Bone marrow (tissue), 2 donors: Measurements from ENCODE around the gene CARNS1.
A peak's percentile ranks its signal among the peaks of the same experiment; 100 is the strongest.
"Not testable (repeated sequence)": the region's sequence is repeated elsewhere in the genome, so short reads cannot be mapped to it uniquely, and the experiment has no call there.

Experiments used
- DNase-seq, 2 donors: peaks; one replicate each; lab custom pipeline; 2025; lab: John Stamatoyannopoulos, UW

The CARNS1 gene

DNA sequence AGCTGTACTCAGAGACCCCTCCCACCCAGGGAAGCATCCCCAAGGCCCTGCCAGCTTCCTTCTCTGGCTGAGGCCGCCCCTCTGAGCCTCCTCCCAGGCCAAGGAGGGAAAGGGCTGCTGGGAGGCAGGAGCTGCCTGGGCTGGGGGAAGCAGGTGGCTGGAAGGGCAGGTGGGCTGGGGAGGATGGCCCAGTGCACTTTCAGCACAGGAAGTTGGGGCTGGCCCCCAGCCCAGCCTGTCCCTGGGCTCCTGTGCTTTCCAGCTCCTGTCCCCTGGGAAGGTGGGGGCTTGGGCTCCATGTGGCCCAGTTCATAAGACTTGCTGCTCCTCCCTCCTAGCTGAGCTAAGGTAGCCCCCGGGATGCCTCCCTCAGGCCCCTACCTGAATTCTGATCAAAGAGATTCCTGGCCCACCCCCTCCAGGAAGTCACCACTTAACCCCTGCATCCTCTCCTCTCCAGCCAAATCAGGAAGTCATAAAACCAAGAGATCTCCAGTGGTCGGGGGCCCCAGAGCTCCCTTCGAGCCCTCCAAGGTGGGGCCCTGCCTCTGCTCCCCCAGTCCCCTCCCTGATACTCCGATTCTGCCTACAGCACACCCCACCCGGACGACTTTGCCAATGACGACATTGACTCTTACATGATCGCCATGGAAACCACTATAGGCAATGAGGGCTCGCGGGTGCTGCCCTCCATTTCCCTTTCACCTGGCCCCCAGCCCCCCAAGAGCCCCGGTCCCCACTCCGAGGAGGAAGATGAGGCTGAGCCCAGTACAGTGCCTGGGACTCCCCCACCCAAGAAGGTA is 18.7 kb upstream of the CARNS1 start:
- no peak for DNase-seq

DNA sequence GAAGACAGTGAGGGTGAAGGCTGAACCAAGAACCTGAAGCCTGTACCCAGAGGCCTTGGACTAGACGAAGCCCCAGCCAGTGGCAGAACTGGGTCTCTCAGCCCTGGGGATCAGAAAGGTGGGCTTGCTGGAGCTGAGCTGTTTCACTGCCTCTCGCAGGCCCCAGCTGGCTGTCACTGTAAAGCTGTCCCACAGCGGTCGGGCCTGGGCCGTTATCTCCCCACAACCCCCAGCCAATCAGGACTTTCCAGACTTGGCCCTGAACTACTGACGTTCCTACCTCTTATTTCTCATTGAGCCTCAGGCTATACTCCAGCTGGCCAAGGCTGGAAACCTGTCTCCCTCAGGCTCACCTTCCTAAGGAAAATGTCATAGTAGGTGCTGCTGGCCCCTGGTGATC is 17.9 kb upstream of the CARNS1 start:
- no peak for DNase-seq

DNA sequence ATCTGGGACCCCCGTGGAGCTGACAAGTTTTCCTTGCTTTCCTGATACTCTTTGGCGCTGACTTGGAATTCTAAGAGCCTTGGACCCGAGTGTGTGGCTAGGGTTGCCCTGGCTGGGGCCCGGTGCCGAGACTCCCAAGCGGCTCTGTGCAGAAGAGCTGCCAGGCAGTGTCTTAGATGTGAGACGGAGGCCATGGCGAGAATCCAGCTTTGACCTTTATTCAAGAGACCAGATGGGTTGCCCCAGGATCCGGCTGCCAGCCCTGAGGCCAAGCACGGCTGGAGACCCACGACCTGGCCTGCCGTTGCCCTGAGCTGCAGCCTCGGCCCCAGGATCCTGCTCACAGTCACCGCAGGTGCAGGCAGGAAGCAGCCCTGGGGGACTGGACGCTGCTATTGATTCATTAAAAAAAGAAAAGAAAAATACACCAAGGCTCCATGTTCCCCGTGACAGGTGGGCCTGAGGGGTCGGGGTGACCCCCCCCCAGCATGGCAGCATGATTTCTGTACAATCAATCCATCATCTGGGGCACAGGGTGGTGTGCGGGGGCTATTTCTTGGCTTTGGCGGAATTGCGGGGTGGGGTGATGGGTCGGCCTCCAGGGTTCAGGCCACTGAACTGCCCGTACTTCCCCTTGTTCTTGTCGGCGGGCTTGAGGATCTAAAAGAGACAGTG is 17.4 kb upstream of the CARNS1 start:
- DNase-seq: no peak

DNA sequence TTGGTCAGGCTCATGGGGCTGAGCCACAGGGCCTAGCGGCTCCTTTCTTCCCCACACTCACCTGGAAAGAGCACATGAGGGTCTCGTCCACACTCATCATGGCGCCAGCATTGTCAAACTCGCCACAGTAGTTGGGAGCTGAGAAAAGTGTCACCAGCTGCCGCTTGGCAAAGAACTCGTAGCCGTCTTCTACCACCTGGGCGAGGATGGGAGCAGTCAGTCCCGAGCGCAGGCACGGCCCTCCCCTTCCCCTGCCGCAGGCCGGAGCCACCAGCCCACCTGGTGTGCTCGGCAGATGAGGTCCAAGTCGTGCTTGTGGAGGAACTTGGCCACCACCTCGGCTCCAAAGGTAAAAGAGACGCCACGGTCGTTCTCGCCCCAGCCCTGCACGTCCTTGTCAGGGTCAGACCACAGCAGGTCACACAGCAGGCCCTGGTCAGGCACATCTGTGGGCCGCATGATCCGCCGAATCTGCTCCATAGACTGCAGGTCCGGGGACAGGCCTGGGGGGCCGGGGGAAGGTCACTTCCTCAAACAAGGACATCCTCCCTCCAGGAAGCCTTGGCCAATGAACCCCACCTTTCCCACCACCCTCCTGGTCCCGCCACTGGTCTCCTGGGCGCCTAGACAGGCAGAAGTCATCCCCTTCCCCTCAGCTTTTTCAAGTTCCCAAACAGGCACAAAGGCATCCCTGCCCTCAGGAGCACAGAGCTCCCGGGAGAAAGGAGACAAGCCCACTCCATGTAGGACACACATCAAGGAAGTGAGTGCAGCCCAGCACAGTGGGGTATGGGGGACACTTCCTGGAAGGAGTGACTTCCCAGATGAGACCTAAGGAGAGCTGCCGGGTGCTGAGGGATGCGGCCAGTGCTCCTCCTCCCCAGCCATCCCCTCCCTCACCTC is 16.6 kb upstream of the CARNS1 start:
- DNase-seq: no peak

DNA sequence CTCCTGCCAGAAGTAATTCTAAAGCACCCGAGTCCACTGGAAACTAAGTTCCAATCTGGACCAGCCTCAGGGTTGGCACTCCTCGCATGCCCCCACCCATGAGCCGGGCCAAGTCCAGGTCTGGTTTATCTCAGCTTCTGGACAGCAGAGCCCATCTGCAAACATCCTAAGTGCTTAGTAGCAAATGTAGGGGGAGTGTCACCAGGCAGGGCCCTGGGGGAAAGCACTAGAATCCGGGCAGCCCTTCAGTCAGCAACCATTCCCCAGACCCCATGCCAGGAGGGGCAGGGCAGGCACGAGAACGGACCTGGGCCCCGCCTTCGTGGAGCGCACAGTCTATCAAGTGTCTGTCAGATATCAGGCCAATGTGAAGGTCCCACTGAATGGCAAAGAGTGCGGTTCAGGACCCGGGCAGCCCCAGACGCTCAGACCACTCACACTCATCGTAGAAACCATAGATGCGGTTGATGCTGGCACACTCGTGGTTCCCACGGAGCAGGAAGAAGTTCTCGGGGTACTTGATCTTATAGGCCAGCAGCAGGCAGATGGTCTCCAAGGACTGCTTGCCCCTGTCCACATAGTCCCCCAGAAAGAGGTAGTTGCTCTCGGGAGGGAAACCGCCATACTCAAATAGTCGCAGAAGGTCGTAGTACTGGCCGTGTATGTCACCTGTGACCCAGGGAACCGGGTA is 15.1 kb upstream of the CARNS1 start:
- no peak for DNase-seq

DNA sequence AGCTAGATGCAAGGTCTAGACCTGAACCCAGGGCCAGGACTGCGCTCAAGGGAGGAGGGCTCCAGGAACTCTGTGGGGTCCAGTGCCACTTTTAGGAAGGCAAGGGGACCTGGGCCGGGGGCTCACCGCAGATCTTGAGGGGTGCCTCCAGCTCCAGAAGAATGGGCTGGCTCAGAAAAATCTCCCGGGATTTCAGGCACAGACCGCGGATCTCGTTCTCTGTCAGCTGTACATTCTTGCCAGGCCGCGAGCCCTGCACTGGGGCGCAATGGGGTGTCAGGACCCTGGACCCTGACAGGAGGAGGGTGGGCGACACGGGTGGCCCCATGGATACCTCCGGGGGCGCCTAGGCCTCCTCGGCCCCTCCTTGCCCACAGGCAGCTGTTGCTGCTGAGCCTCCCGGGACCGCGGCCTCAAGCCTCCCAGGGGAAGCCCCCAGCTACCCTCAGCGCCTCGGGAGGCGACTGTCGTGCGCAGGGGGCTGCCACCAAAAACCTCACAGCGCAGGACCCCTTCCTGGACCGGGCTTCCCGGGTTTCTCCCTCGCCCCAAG is 14.5 kb upstream of the CARNS1 start:
- no peak for DNase-seq

DNA sequence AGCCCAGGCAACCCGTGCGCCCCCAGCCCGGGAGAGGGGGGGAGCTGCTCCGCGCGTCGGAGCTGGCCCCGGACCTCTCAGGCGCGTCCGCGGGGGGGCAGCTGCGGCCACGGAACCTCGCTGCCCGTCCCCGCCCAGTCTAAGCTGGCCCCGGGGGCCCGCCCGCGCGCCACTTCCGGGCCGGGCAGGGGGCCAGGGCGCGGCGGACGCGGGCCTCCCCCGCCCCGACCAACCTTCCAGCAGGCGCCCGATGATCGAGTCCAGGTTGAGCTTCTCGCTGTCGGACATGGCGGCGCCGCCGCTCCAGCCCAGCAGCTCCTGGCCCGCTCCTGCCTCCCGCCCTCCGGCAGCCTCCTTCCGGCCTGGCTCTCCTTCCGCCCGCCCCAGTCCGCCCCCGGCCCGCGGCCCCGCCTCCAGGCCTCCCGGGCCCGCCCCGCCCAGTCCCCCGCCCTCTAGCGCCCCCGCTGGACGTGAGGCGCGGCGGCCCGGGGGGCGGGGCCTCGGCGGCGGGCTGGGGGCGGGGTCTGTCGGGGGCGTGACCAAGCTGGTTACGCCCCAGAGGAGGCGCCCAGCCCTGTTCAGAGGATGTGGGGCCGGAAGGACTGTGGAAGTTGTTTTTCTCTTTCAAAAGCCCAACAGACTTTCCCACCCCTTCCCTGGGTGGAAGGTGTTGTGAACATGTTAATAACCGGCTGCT is 13.8 kb upstream of the CARNS1 start, which contains the start of gene PPP1CA:
PPP1CA (minus strand) TSS at position 364 of the 697 bp plus-strand sequence; CDS start at position 288, 76 bp downstream.
- DNase-seq: peak; percentile 81 to 88

DNA sequence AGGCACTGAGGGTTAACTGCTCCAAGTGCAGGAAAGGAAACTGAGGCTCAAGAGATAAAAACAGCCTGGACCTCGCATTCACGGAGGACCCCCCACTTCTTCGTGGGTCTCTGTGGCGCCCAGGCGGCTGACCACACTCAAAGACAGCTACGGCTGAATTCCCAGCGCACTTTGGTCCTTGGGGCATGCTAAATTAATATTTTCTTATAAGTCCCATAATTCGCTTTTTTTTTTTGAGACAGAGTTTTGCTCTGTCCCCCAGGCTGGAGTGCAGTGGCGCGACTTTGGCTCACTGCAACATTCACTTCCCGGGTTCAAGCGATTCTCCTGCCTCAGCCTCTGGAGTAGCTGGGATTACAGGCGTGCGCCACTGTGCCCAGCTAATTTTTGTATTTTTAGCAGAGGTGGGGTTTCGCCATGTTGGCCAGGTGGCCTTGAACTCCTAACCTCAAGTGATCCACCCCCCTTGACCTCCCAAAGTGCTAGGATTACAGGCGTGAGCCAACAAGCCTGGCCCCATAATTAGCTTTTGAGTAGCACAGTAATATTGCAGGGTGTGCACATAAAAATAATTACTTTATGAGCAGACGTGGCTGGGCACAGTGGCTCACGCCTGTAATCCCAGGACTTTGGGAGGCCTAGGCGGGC is 13.2 kb upstream of the CARNS1 start:
- DNase-seq: not testable (repeated sequence)

DNA sequence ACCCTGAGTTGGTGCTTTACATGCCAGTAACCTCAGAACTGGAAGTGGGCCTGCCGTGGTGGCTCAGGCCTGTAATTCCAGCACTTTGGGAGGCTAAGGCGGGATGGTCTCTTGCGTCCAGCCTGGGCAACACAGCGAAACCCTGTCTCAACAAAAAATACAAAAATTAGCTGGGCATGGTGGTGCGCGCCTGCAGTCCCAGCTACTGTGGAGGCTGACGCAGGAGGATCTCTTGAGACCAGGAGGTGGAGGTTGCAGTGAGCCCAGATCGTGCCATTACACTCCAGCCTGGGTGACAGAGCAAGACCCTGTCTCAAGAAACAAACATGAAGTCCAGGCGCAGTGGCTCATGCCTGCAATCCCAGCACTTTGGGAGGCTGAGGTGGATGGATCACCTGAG is 12.4 kb upstream of the CARNS1 start:
- DNase-seq: not testable (repeated sequence)

DNA sequence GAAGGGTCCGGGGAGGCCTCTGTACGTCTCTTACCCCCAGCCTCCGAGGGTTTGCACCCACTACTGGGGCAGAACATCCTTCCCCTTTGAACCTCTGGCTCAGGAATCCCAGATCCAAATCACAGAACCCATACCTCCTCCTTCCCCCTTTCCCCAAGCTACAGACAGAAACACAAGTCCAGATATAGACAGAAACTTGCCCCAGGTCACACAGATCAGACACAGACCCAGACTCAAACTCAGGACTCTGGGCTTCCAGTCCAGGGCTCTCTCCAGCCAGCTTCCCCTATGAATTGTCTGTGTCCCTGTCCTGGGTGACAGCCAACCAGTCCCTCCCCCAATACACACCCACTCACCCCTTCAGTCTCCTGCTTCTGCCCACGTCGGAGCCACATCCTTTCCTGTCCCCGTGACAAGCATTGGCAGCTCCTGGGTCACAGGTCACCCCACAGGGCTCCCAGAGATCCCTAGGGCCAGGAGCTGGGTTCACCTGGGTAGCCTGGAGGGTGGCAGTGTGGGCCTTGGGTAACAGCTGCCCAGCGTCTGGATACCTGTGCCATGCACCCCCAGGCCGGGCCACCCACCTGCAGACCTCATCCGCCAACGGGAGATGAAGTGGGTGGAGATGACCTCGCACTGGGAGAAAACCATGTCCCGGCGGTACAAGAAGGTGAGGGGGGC is 10.8 kb upstream of the CARNS1 start:
- no peak for DNase-seq

DNA sequence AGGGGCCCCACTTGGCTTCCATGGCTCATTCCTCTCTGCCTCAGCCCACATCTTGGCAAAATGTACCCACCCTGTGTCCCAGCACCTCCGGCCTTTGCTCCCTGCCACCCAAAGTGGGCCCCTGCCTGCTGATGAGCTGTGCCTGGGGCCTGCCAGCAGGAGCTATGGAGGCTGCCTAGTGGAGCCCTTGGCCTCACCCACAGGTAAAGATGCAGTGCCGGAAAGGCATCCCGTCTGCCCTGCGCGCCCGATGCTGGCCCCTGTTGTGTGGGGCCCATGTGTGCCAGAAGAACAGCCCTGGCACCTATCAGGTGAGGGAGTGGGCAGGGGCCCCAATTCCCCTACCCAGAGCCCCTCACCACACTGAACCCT is 10.3 kb upstream of the CARNS1 start:
- no peak for DNase-seq

DNA sequence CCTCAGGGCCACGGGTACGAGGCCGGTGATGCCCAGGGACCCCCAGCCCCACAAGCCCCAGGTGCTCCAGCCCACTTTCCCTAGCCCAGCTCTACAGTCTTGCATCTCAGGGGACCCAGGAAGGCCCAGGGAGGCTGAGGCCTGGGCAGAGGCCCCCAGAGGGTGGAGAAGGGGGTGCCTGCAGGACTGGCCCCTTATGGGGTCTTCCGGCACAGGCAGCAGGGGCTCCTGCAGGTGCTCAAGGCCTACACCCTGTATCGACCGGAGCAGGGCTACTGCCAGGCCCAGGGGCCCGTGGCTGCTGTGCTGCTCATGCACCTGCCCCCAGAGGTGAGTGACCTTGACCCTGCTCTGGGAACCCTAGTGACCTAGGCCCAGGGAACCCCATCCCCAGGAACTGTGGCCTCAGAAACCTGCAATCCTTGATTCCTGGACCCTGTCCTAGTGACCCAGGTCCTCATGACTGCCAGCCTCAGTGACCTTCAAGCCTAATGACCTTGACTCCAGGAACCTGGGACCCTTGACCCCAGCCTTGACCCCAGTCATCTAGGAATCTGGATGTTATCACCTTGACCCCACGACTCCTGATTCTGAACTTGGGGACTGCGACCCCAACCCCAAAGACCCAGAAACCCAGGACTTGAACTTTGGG is 9.7 kb upstream of the CARNS1 start:
- no peak for DNase-seq

DNA sequence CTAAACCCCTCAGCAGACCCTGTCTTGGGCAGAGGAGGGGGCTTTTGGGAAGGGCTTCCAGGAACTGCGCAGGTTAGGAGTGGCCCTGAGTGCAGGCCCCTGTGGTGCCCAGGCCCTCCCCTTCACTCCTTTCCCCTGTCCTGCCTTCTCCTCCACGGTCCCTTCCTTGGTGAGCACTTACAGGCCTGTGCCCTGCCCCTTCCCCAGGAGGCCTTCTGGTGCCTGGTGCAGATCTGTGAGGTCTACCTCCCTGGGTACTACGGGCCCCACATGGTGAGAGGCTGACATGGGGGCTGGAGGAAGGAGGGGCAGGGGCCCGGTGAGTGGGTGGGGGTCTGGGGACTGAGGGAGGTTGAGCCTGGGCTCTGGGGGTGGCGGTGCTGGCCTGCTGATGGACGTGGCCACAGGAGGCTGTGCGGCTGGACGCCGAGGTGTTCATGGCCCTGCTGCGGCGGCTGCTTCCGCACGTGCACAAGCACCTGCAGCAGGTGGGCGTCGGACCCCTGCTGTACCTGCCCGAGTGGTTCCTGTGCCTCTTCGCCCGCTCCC is 9.0 kb upstream of the CARNS1 start:
- no peak for DNase-seq

DNA sequence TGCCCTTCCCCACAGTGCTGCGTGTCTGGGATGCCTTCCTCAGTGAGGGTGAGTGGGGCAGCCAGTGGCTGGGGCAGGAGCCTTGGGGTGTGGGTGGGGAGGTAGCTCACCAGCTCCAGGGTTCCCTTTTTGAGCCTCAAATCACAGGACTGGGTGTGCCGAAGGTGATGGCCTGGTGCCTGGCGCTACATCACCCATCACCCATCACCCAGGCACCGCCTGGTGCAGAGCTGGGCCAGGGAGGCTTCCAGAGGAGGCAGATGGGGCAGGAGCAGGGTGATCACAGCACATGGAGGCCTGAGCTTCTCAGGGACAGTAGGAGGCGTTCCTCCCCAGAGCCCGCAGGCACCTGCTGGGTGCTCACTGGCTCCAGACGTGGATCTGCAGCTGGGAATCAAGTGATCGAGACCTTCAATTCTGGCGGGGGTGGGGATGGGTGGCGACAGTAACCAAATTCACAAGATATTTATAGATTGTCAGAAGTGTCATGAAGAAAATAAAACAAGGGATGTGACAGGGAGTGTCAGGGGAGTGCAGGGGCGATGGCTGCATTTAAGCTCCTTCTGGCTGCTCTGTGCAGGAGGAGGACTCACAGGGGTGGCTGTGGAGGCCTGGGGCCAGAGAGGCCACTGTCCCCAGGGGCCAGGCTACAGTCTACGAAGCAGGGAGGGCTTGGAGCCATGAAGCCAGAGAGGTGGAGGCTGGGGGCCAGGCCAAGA is 8.3 kb upstream of the CARNS1 start:
- DNase-seq: no peak

DNA sequence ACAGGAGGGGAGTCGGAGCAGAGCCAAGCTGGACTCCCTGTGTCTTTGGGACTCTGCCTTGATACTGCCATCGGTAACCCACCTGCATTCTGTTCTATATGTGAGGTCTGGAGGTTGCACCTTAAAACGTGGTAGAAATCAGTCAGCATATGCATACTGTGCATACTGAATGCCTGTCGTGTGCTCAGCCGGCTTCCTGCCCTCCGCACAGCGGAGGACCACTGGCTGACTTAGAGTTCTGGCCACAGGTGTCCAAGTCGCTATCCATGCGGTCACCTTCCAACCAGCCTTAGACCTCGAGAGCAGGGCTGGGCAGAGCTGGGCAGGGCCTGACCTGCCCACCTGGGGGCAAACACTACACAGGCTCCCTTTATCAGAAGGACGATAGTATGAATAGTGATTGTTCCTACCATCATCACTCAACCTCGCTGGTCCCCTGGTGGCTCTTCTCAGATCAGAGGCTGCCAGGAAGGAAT is 7.8 kb upstream of the CARNS1 start:
- DNase-seq: no peak

DNA sequence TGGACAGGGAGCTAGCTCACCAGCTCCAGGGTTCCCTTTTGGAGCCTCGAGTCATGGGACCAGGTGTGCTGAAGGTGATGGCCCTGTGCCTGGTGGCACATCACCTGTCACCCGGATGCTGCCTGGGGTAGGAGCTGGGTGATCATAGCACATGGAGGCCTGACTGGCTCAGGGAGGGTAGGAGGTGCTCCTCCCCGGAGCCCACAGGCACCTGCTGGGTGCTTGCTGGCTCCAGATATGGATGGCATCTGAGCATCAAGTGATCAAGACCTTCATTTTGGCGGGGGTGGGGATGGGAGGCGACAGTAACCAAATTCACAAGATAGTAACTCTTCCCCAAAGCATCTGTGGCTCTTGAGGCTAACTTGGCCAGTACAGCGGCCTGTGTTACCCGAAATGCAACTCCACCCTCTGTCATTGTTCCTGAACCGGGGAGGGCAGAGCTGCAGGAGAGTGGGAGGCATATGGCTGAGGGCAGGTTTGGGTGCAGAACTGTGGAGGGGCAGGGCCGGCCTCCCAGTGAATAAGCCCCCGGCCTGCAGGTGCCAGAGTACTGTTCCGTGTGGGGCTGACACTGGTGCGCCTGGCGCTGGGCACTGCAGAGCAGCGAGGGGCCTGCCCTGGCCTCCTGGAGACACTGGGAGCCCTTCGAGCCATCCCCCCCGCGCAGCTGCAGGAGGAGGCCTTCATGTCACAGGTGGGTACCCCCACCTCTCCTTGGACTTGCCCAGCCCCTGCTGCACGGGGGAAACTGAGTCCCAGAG is 6.9 kb upstream of the CARNS1 start:
- no peak for DNase-seq

DNA sequence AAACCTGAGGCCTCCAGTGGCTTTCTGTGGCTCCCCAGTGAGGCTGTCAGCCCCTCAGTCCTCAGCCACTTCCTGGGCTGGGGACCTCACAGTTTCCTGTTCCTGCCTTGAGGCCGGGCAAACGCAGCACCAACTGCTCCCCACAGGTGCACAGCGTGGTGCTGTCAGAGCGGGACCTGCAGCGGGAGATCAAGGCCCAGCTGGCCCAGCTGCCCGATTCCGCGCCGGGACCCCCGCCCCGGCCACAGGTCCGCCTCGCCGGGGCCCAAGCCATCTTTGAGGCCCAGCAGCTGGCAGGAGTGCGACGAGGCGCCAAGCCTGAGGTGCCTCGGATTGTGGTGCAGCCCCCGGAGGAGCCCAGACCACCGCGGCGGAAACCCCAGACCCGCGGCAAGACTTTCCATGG is 6.2 kb upstream of the CARNS1 start:
- peak in 1 of 2 donors; percentile 57 for DNase-seq
